GM23338 (cell line): ENCODE data around the gene FITM2. TPM values are rescaled to one million over a fixed set of nuclear protein-coding genes. Genes with fewer than 3 reads are reported as not detected.

Source experiments
- ATAC-seq: fragments of 200-7000 bp; cut with Tn5 transposase; 3 replicates; pipeline ENCODE4 v1.9.1; 2020
- DNase-seq: peaks from one replicate; pipeline ENCODE4 v3.0.0-alpha.2; 2015; ENCODE audit warnings: low spot score
- H2AFZ ChIP-seq: fragments of 200-600 bp; sonication (generic); 2 replicates; pipeline ENCODE4 v1.8.0; 2016; ENCODE audit warnings: antibody characterized with exemption, mild to moderate bottlenecking, moderate library complexity
- H3F3A ChIP-seq: fragments of 200-600 bp; sonication (generic); replicated peaks from 2 replicates; pipeline ENCODE4 v1.8.0; 2017; ENCODE audit warnings: antibody characterized with exemption, mixed run types, low read depth
- H3K27ac ChIP-seq: fragments of 200-600 bp; sonication (generic); 2 replicates; pipeline ENCODE4 v1.6.1; 2016; ENCODE audit warnings: low read depth
- H3K27me3 ChIP-seq: fragments of 200-600 bp; sonication (generic); 2 replicates; pipeline ENCODE4 v1.8.0; 2016; ENCODE audit warnings: mild to moderate bottlenecking, mixed run types, moderate library complexity; ENCODE audit not compliant: insufficient read depth
- H3K36me3 ChIP-seq: fragments of 200-600 bp; sonication (generic); 2 replicates; pipeline ENCODE4 v1.8.0; 2016; ENCODE audit warnings: mild to moderate bottlenecking; ENCODE audit not compliant: insufficient read depth
- H3K4me1 ChIP-seq: fragments of 200-600 bp; sonication (generic); 2 replicates; pipeline ENCODE4 v1.8.0; 2016; ENCODE audit warnings: mild to moderate bottlenecking, moderate library complexity; ENCODE audit not compliant: insufficient read depth
- H3K4me2 ChIP-seq: fragments of 200-600 bp; sonication (generic); 2 replicates; pipeline ENCODE4 v1.7.1; 2017; ENCODE audit warnings: mixed run types
- H3K4me3 ChIP-seq: fragments of 200-600 bp; sonication (generic); 2 replicates; pipeline ENCODE4 v1.6.1; 2016; ENCODE audit warnings: mixed run types
- H3K79me2 ChIP-seq: fragments of 200-600 bp; sonication (generic); replicated peaks from 2 replicates; pipeline ENCODE4 v1.8.0; 2017; ENCODE audit warnings: mild to moderate bottlenecking; ENCODE audit not compliant: insufficient read depth
- H3K9me2 ChIP-seq: fragments of 200-600 bp; sonication (generic); 2 replicates; pipeline ENCODE4 v1.8.0; 2017; ENCODE audit not compliant: insufficient read depth
- H4K20me1 ChIP-seq: fragments of 200-600 bp; sonication (generic); replicated peaks from 2 replicates; pipeline ENCODE4 v1.8.0; 2017; ENCODE audit warnings: mild to moderate bottlenecking; ENCODE audit not compliant: insufficient read depth
- H3K27ac Mint-ChIP-seq: 2 replicates; pipeline ENCODE4 v1.8.0; 2020; ENCODE audit warnings: inconsistent platforms, mild to moderate bottlenecking, moderate library complexity, mixed read lengths
- H3K27me3 Mint-ChIP-seq: 3 replicates; pipeline ENCODE4 v1.8.0; 2022; ENCODE audit warnings: low read depth, mild to moderate bottlenecking, moderate library complexity, mixed read lengths, inconsistent platforms; ENCODE audit not compliant: insufficient read depth, poor library complexity
- H3K36me3 Mint-ChIP-seq: 3 replicates; pipeline ENCODE4 v1.8.0; 2021; ENCODE audit warnings: low read depth, mild to moderate bottlenecking, inconsistent platforms, moderate library complexity, mixed read lengths
- H3K4me1 Mint-ChIP-seq: 3 replicates; pipeline ENCODE4 v1.8.0; 2020; ENCODE audit warnings: mild to moderate bottlenecking, inconsistent platforms, mixed read lengths
- H3K4me3 Mint-ChIP-seq: 3 replicates; pipeline ENCODE4 v1.8.0; 2021; ENCODE audit warnings: moderate library complexity, mild to moderate bottlenecking, inconsistent platforms, mixed read lengths
- H3K9me3 Mint-ChIP-seq: 3 replicates; pipeline ENCODE4 v1.8.0; 2020; ENCODE audit warnings: moderate library complexity, mild to moderate bottlenecking, inconsistent platforms, mixed read lengths
- CREB1 ChIP-seq: fragments of 250-450 bp; sonication (Bioruptor Pico); IDR thresholded peaks from 2 replicates; pipeline ENCODE4 v1.5.0; 2020; ENCODE audit warnings: low read depth, mild to moderate bottlenecking, moderate library complexity
- EZH2 ChIP-seq: fragments of 200-600 bp; sonication (generic); IDR thresholded peaks from one replicate; pipeline ENCODE4 v1.8.0; 2017; ENCODE audit warnings: antibody characterized with exemption, mild to moderate bottlenecking, low read depth; ENCODE audit not compliant: unreplicated experiment
- EZH2phosphoT487 ChIP-seq: fragments of 200-600 bp; sonication (generic); IDR thresholded peaks from one replicate; pipeline ENCODE4 v1.8.1; 2018; ENCODE audit warnings: antibody characterized with exemption; ENCODE audit not compliant: unreplicated experiment
- JUNB ChIP-seq: IDR thresholded peaks from one replicate; pipeline ENCODE4 v1.6.1; 2016; ENCODE audit warnings: antibody characterized with exemption; ENCODE audit not compliant: unreplicated experiment
- NANOG ChIP-seq: IDR thresholded peaks from 2 replicates; pipeline ENCODE4 v1.6.1; 2016; ENCODE audit warnings: antibody characterized with exemption, borderline replicate concordance
- POLR2AphosphoS5 ChIP-seq: IDR thresholded peaks from 2 replicates; pipeline ENCODE4 v1.6.1; 2016; ENCODE audit warnings: antibody characterized with exemption, low read depth
- STAT1 ChIP-seq: IDR thresholded peaks from one replicate; pipeline ENCODE4 v1.6.1; 2016; ENCODE audit warnings: antibody characterized with exemption; ENCODE audit not compliant: unreplicated experiment
- ZNF114 ChIP-seq: fragments of 250-450 bp; sonication (Bioruptor Pico); IDR thresholded peaks from 2 replicates; pipeline ENCODE4 v1.5.0; 2020; ENCODE audit warnings: mild to moderate bottlenecking, moderate library complexity
- ZNF331 ChIP-seq: fragments of 250-450 bp; sonication (Bioruptor Pico); IDR thresholded peaks from 2 replicates; pipeline ENCODE4 v1.5.0; 2020; ENCODE audit warnings: low read depth, mild to moderate bottlenecking, moderate library complexity
- polyA plus RNA-seq: library from polyadenylated mRNA; unstranded; fragments of >200 nt; fragmentation: Nextera tagmentation; extraction: Ambion mirVana; gene quantifications from 2 replicates; pipeline ENCODE4 v1.2.1, GENCODE V29; 2016
- total RNA-seq: library from RNA; depleted of rRNA; stranded (reverse); fragments of >200 nt; shearing (Covaris generic); gene quantifications from 2 replicates; pipeline ENCODE4 v1.2.3, GENCODE V29; 2014
- TF ChIP-seq, protein P1 (sequence below): IDR thresholded peaks from one replicate; pipeline ENCODE4 v1.6.1; 2018; ENCODE audit warnings: antibody characterized with exemption; ENCODE audit not compliant: unreplicated experiment
- TF ChIP-seq, protein P2 (sequence below), 2 experiments: fragments of 200-600 bp in 1 of 2; sonication (generic) in 1 of 2; conservative IDR thresholded peaks; 2 replicates each; pipeline versions ENCODE4 v1.5.1 to v1.6.1; 2016 to 2017; ENCODE audit warnings: antibody characterized with exemption in 2 of 2, low read depth in 2 of 2, mild to moderate bottlenecking in 2 of 2, moderate library complexity in 1 of 2
- TF ChIP-seq, protein P3 (sequence below): IDR thresholded peaks from 2 replicates; pipeline ENCODE4 v1.6.1; 2016; ENCODE audit warnings: antibody characterized with exemption
- TF ChIP-seq, protein P4 (sequence below): fragments of 250-450 bp; sonication (Bioruptor Pico); IDR thresholded peaks from 2 replicates; pipeline ENCODE4 v1.5.0; 2020; ENCODE audit warnings: mild to moderate bottlenecking, moderate library complexity

The FITM2 gene
- total and polyA plus RNA-seq, 2 experiments from 2014 or later: 0.87 to 1.6 TPM

DNA sequence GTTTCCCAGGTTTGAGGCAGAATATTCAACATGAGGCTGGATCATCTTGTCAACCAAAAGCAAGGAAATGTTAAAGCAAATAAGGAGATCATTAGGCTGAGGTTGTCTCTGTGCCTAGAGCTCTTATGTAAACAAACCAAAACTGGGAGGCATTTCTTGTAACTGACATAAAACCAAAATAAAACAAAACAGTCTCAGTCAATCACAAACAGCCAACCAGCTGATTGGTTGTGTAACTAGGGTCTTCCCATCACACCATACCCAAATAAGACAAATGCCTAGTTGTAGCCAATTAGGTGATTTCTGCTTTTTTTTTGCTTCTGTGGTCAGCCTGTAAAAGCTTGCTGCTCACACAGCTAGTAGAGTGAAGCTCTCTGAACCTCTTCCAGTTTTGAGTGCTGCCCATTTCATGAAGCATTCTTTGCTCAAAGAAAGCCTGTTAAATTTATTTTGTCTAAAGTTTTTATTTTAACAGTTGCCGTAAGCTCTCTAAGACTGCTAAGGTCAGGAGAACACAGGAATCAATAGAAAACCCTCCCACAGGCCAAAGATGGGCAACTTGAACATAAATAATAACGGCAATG is 8.9 kb upstream of the FITM2 start:
- no peaks in the 10 kb centered on the region for H3F3A ChIP-seq
- Mint-ChIP-seq H3K27ac (no peak overlapping the region), H3K4me3 (no peak overlapping the region)

More for the DNA sequence above, 8.9 kb upstream of the FITM2 start:
- H4K20me1 ChIP-seq: no peaks in the 10 kb centered on the region
- H3K4me3 ChIP-seq: no peak overlapping the region
- H3K27me3 ChIP-seq: no peaks in the 10 kb centered on the region
- H3K27ac ChIP-seq: no peak overlapping the region
- H2AFZ ChIP-seq: no peak overlapping the region
- DNase-seq: no peak
- no peaks in the 10 kb centered on the region for H3K79me2 ChIP-seq
- Mint-ChIP-seq H3K36me3 (no peaks in the 10 kb centered on the region), H3K9me3 (no peaks in the 10 kb centered on the region), H3K27me3 (peaks cover 2% of the 10 kb centered on the region), H3K4me1 (peaks cover 5% of the 10 kb centered on the region; the same call in 2 of the 3 replicates)
- ATAC-seq: no peak
- H3K4me2 ChIP-seq: no peak overlapping the region
- TF ChIP-seq JUNB (no peak), CREB1 (CRISPR knock-in tag) (no peak), POLR2AphosphoS5 (no peak), EZH2phosphoT487 (no peak), EZH2 (no peak), ZNF331 (CRISPR knock-in tag) (no peak), ZNF114 (no peak), NANOG (no peak), STAT1 (no peak)
- TF ChIP-seq, protein P1, sequence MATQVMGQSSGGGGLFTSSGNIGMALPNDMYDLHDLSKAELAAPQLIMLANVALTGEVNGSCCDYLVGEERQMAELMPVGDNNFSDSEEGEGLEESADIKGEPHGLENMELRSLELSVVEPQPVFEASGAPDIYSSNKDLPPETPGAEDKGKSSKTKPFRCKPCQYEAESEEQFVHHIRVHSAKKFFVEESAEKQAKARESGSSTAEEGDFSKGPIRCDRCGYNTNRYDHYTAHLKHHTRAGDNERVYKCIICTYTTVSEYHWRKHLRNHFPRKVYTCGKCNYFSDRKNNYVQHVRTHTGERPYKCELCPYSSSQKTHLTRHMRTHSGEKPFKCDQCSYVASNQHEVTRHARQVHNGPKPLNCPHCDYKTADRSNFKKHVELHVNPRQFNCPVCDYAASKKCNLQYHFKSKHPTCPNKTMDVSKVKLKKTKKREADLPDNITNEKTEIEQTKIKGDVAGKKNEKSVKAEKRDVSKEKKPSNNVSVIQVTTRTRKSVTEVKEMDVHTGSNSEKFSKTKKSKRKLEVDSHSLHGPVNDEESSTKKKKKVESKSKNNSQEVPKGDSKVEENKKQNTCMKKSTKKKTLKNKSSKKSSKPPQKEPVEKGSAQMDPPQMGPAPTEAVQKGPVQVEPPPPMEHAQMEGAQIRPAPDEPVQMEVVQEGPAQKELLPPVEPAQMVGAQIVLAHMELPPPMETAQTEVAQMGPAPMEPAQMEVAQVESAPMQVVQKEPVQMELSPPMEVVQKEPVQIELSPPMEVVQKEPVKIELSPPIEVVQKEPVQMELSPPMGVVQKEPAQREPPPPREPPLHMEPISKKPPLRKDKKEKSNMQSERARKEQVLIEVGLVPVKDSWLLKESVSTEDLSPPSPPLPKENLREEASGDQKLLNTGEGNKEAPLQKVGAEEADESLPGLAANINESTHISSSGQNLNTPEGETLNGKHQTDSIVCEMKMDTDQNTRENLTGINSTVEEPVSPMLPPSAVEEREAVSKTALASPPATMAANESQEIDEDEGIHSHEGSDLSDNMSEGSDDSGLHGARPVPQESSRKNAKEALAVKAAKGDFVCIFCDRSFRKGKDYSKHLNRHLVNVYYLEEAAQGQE: no peak
- TF ChIP-seq, protein P2, sequence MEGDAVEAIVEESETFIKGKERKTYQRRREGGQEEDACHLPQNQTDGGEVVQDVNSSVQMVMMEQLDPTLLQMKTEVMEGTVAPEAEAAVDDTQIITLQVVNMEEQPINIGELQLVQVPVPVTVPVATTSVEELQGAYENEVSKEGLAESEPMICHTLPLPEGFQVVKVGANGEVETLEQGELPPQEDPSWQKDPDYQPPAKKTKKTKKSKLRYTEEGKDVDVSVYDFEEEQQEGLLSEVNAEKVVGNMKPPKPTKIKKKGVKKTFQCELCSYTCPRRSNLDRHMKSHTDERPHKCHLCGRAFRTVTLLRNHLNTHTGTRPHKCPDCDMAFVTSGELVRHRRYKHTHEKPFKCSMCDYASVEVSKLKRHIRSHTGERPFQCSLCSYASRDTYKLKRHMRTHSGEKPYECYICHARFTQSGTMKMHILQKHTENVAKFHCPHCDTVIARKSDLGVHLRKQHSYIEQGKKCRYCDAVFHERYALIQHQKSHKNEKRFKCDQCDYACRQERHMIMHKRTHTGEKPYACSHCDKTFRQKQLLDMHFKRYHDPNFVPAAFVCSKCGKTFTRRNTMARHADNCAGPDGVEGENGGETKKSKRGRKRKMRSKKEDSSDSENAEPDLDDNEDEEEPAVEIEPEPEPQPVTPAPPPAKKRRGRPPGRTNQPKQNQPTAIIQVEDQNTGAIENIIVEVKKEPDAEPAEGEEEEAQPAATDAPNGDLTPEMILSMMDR (conservative IDR thresholded peaks at IDR 0.05; ENCODE audit: low read depth in 2 of 2): no peak
- TF ChIP-seq, protein P3, sequence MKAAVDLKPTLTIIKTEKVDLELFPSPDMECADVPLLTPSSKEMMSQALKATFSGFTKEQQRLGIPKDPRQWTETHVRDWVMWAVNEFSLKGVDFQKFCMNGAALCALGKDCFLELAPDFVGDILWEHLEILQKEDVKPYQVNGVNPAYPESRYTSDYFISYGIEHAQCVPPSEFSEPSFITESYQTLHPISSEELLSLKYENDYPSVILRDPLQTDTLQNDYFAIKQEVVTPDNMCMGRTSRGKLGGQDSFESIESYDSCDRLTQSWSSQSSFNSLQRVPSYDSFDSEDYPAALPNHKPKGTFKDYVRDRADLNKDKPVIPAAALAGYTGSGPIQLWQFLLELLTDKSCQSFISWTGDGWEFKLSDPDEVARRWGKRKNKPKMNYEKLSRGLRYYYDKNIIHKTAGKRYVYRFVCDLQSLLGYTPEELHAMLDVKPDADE: no peak
- TF ChIP-seq, protein P4, sequence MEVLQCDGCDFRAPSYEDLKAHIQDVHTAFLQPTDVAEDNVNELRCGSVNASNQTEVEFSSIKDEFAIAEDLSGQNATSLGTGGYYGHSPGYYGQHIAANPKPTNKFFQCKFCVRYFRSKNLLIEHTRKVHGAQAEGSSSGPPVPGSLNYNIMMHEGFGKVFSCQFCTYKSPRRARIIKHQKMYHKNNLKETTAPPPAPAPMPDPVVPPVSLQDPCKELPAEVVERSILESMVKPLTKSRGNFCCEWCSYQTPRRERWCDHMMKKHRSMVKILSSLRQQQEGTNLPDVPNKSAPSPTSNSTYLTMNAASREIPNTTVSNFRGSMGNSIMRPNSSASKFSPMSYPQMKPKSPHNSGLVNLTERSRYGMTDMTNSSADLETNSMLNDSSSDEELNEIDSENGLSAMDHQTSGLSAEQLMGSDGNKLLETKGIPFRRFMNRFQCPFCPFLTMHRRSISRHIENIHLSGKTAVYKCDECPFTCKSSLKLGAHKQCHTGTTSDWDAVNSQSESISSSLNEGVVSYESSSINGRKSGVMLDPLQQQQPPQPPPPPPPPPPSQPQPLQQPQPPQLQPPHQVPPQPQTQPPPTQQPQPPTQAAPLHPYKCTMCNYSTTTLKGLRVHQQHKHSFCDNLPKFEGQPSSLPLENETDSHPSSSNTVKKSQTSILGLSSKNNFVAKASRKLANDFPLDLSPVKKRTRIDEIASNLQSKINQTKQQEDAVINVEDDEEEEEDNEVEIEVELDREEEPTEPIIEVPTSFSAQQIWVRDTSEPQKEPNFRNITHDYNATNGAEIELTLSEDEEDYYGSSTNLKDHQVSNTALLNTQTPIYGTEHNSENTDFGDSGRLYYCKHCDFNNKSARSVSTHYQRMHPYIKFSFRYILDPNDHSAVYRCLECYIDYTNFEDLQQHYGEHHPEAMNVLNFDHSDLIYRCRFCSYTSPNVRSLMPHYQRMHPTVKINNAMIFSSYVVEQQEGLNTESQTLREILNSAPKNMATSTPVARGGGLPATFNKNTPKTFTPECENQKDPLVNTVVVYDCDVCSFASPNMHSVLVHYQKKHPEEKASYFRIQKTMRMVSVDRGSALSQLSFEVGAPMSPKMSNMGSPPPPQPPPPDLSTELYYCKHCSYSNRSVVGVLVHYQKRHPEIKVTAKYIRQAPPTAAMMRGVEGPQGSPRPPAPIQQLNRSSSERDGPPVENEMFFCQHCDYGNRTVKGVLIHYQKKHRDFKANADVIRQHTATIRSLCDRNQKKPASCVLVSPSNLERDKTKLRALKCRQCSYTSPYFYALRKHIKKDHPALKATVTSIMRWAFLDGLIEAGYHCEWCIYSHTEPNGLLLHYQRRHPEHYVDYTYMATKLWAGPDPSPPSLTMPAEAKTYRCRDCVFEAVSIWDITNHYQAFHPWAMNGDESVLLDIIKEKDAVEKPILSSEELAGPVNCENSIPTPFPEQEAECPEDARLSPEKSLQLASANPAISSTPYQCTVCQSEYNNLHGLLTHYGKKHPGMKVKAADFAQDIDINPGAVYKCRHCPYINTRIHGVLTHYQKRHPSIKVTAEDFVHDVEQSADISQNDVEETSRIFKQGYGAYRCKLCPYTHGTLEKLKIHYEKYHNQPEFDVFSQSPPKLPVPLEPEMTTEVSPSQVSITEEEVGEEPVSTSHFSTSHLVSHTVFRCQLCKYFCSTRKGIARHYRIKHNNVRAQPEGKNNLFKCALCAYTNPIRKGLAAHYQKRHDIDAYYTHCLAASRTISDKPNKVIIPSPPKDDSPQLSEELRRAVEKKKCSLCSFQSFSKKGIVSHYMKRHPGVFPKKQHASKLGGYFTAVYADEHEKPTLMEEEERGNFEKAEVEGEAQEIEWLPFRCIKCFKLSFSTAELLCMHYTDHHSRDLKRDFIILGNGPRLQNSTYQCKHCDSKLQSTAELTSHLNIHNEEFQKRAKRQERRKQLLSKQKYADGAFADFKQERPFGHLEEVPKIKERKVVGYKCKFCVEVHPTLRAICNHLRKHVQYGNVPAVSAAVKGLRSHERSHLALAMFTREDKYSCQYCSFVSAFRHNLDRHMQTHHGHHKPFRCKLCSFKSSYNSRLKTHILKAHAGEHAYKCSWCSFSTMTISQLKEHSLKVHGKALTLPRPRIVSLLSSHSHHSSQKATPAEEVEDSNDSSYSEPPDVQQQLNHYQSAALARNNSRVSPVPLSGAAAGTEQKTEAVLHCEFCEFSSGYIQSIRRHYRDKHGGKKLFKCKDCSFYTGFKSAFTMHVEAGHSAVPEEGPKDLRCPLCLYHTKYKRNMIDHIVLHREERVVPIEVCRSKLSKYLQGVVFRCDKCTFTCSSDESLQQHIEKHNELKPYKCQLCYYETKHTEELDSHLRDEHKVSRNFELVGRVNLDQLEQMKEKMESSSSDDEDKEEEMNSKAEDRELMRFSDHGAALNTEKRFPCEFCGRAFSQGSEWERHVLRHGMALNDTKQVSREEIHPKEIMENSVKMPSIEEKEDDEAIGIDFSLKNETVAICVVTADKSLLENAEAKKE (CRISPR knock-in tag): no peak
- H3K36me3 ChIP-seq: no peaks in the 10 kb centered on the region
- no peaks in the 10 kb centered on the region; the same call in 1 of the 2 replicates for H3K4me1 ChIP-seq
- H3K9me2 ChIP-seq: 0 out of 2 replicates have a peak, but pooled peaks cover 4% of the 10 kb centered on the region
